Activated naive CD4-positive, alpha-beta T cell treated with anti-CD3 and anti-CD28 coated beads, Interleukin-2, amount 50 U/mL, for 72 hours (primary cell): ENCODE measurements around the gene RNF208. TPM values are rescaled to one million over a fixed set of nuclear protein-coding genes. Genes with fewer than 3 reads are reported as not detected.
"Not testable (repeated sequence)": the region's sequence is repeated elsewhere in the genome, so short reads cannot be mapped to it uniquely, and the experiment has no call there.

Experiments
- ATAC-seq, 2 donors: fragments of 150-1000 bp; cut with Tn5 transposase; 2 replicates each; pipeline ENCODE4 v1.10.0; 2021; ENCODE audit warnings: mild to moderate bottlenecking in 2 of 2, moderate library complexity in 2 of 2
- DNase-seq, 2 donors: peaks; one replicate each; pipeline ENCODE4 v3.0.0; 2021 to 2022; ENCODE audit warnings: low spot score in 2 of 2
- H3K27ac Mint-ChIP-seq, 2 donors: one replicate each; pipeline ENCODE4 v1.8.0; 2022; ENCODE audit warnings: mild to moderate bottlenecking in 2 of 2, mixed read lengths in 2 of 2
- H3K36me3 Mint-ChIP-seq, 2 donors: one replicate each; pipeline ENCODE4 v1.8.0; 2022; ENCODE audit warnings: mixed read lengths in 2 of 2
- H3K9me3 Mint-ChIP-seq, 2 donors: one replicate each; pipeline ENCODE4 v1.8.0; 2022; ENCODE audit warnings: mixed read lengths in 2 of 2
- total RNA-seq, 2 donors: library from RNA; stranded (reverse); gene quantifications; one replicate each; pipeline ENCODE4 v1.2.3, GENCODE V29; 2022

Gene RNF208
- total RNA-seq = 1 to 10 TPM; 3.1 to 9.4 TPM

- ATAC-seq = peak in 1 of 2 donors; percentile 7
- no peaks in the 10 kb centered on the region for H3K36me3 Mint-ChIP-seq
- peak within 1 kb of the TSS; percentile 36 to 57 for H3K27ac Mint-ChIP-seq
- DNase-seq = no peak
- H3K9me3 Mint-ChIP-seq = no peaks in the 10 kb centered on the region
These were observed at the start of gene RNF208 for GRCh38 chr9:137222190-137223077. RNF208 (minus strand) TSS chr9:137222240; CDS start chr9:137221212, 1,028 bp downstream.

GRCh38 chr9:137271696-137272076 is 49.6 kb upstream of the RNF208 start:
- DNase-seq = no peak
- Mint-ChIP-seq H3K9me3 (no peaks in the 10 kb centered on the region), H3K27ac (no peak overlapping the region), H3K36me3 (peaks cover 0 to 14% of the 10 kb centered on the region in 2 donors)
- ATAC-seq = peak in 1 of 2 donors; percentile 4

GRCh38 chr9:137270929-137271695 is 49.1 kb upstream of the RNF208 start:
- peaks cover 0 to 14% of the 10 kb centered on the region in 2 donors for H3K36me3 Mint-ChIP-seq
- no peaks in the 10 kb centered on the region for H3K9me3 Mint-ChIP-seq
- no peak for DNase-seq
- peak; percentile 33 to 38 for ATAC-seq
- no peak overlapping the region for H3K27ac Mint-ChIP-seq

- no peak overlapping the region for H3K27ac Mint-ChIP-seq
- ATAC-seq (no peak), DNase-seq (no peak)
- H3K36me3 Mint-ChIP-seq = peaks cover 0 to 14% of the 10 kb centered on the region in 2 donors
- H3K9me3 Mint-ChIP-seq = no peaks in the 10 kb centered on the region
These were observed 47.3 kb upstream of the RNF208 start for GRCh38 chr9:137269231-137269772.

- peaks cover 0 to 14% of the 10 kb centered on the region in 2 donors for H3K36me3 Mint-ChIP-seq
- DNase-seq (no peak), ATAC-seq (no peak)
- no peaks in the 10 kb centered on the region for H3K9me3 Mint-ChIP-seq
- H3K27ac Mint-ChIP-seq = peak overlapping the region in 1 of 2 donors; percentile 1
These were observed 46.6 kb upstream of the RNF208 start for GRCh38 chr9:137268538-137269201.

DNA sequence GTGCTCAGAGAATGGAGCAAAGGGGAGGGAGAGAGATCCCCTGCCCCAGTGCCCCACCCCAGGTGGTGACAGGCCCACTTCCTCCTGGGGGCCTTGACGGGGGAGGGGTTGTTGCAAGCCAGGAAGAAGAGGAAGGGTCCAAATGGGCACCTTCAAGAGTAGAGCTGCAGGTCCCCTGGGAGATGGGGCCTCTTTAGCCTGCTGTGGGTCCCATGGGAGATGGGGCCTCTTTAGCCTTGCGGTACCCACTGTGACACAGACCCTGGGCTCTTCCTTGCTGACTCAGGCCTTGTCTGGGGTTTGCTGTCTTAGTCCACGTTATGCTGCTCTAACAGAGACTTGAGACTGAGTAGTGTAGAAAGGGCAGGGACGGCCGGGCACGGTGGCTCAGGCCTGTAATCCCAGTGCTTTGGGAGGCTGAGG is 45.9 kb upstream of the RNF208 start:
- ATAC-seq (no peak), DNase-seq (no peak)
- no peaks in the 10 kb centered on the region for H3K9me3 Mint-ChIP-seq
- H3K27ac Mint-ChIP-seq = no peak overlapping the region
- peaks cover 0 to 14% of the 10 kb centered on the region in 2 donors for H3K36me3 Mint-ChIP-seq

DNA sequence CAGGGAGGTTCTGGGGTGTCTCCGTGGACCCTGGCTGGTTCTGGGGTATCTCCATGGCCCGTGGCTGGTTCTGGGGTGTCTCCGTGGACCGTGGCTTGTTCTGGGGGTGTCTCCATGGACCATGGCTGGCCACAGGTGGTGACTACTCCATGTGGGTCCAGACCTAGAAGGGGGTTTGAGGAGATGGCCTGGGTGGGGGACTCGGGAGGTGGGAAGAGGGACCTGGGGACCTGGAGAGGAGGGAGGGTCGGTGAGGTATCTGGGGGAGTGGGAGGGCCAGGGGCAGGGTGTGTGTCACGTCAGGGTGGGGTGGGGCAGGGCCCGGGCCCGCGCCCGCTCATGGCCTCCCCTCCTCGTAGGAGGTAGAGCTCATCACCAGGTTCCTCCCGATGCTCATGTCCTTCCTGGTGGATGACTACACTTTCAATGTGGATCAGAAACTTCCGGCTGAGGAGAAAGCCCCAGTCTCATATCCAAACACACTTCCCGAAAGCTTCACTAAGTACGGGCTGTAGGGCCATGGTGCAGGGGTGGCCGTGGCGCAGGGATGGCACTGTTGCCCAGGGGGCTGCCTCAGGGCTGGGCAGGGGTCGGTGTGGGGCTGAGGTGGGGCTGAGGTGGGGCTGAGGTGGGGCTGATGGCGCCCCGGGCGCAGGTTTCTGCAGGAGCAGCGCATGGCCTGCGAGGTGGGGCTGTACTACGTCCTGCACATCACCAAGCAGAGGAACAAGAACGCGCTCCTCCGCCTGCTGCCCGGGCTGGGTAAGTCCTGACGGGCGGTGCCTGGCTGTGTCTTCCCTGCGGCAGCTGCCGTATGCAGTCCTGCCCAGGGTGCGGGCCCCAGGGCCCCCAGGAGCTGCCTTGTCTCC is 44.8 kb upstream of the RNF208 start:
- no peak for DNase-seq
- Mint-ChIP-seq H3K27ac (no peak overlapping the region), H3K9me3 (no peaks in the 10 kb centered on the region), H3K36me3 (peaks cover 0 to 14% of the 10 kb centered on the region in 2 donors)
- no peak for ATAC-seq

- Mint-ChIP-seq H3K9me3 (no peaks in the 10 kb centered on the region), H3K27ac (no peak overlapping the region), H3K36me3 (peaks cover 0 to 14% of the 10 kb centered on the region in 2 donors)
- DNase-seq (no peak), ATAC-seq (no peak)
These were observed 44.1 kb upstream of the RNF208 start for GRCh38 chr9:137266162-137266527.

GRCh38 chr9:137265496-137266161 is 43.6 kb upstream of the RNF208 start:
- DNase-seq (no peak), ATAC-seq (no peak)
- H3K9me3 Mint-ChIP-seq = no peaks in the 10 kb centered on the region
- no peak overlapping the region for H3K27ac Mint-ChIP-seq
- peaks cover 0 to 14% of the 10 kb centered on the region in 2 donors for H3K36me3 Mint-ChIP-seq

DNA sequence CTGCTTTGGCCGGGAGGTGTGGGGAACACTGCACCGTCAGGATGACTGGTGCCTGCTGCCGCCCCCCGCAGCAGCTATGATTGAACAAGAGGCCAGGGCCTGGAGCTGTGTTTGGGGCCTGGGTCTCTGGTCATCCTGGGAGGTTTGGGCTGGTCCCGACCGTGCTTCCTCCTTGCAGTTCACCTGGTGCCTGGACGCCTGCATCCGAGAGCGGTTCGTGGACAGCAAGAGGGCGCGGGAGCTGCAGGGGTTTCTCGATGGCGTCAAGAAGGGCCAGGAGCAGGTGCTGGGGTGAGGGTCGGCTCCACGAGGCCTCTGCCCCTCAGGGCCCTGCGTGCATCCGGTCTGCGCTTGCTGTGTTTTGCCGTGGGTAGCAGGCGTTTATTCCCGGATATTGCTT is 42.0 kb upstream of the RNF208 start:
- no peak overlapping the region for H3K27ac Mint-ChIP-seq
- DNase-seq (no peak), ATAC-seq (no peak)

GRCh38 chr9:137263506-137263905 is 41.5 kb upstream of the RNF208 start:
- no peak for ATAC-seq
- peaks cover 0 to 3% of the 10 kb centered on the region in 2 donors for H3K36me3 Mint-ChIP-seq
- H3K9me3 Mint-ChIP-seq = no peaks in the 10 kb centered on the region
- DNase-seq = no peak
- H3K27ac Mint-ChIP-seq = no peak overlapping the region

More for the DNA sequence above, 42.0 kb upstream of the RNF208 start:
- no peaks in the 10 kb centered on the region for H3K9me3 Mint-ChIP-seq
- peaks cover 0 to 7% of the 10 kb centered on the region in 2 donors for H3K36me3 Mint-ChIP-seq

GRCh38 chr9:137262909-137263285 is 40.9 kb upstream of the RNF208 start:
- Mint-ChIP-seq H3K36me3 (no peaks in the 10 kb centered on the region), H3K9me3 (no peaks in the 10 kb centered on the region), H3K27ac (no peak overlapping the region)
- no peak for DNase-seq
- ATAC-seq = no peak

DNA sequence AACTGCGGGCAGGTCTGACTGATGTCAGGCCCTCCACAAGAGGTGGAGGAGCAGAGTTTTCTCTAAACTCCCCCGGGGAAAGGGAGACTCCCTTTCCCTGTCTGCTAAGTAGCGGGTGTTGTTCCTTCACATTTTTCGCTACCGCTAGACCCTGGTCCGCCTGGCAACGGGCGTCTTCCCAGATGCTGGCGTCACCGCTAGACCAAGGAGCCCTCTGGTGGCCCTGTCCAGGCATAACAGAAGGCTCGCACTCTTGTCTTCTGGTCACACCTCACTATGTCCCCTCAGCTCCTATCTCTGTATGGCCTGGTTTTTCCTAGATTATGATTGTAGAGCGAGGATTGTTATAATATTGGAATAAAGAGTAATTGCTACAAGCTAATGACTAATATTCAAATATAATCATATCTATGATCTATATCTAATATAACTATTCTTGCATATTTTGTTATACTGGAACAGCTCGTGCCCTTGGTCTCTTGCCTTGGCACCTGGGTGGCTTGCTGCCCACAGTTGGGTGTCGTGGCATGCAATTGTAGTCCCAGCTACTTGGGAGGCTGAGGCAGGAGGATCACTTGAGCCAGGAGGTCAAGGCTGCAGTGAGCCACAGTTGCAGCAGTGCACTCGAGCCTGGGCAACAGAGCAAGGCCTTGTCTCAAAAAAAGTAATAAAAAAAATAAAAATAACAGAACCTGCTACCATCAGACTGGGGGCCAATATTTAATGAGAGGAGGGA is 40.3 kb upstream of the RNF208 start:
- not testable (repeated sequence) for H3K36me3 Mint-ChIP-seq, DNase-seq, ATAC-seq, H3K9me3 Mint-ChIP-seq, H3K27ac Mint-ChIP-seq

GRCh38 chr9:137256856-137257255 is 34.8 kb upstream of the RNF208 start:
- DNase-seq = no peak
- no peak for ATAC-seq
- H3K27ac Mint-ChIP-seq = no peak overlapping the region
- H3K9me3 Mint-ChIP-seq = no peaks in the 10 kb centered on the region
- peaks cover 0 to 16% of the 10 kb centered on the region in 2 donors for H3K36me3 Mint-ChIP-seq

- no peak overlapping the region for H3K27ac Mint-ChIP-seq
- H3K9me3 Mint-ChIP-seq = no peaks in the 10 kb centered on the region
- DNase-seq = no peak
- no peak for ATAC-seq
- H3K36me3 Mint-ChIP-seq = peaks cover 0 to 16% of the 10 kb centered on the region in 2 donors
These were observed 34.3 kb upstream of the RNF208 start for GRCh38 chr9:137256362-137256761.
